Stimulated activated CD4-positive, alpha-beta T cell treated with anti-CD3 and anti-CD28 coated beads, Interleukin-15, amount 100 ng/mL, for 1 hour (primary cell): ENCODE data around the gene HMGCR.
"Not testable (repeated sequence)": the region's sequence is repeated elsewhere in the genome, so short reads cannot be mapped to it uniquely, and the experiment has no call there.

Experiments used
- DNase-seq, 2 donors: peaks; one replicate each; pipeline ENCODE4 v3.0.0-alpha.2; 2020; ENCODE audit warnings: low read depth in 1 of 2, low spot score in 1 of 2

HMGCR gene

GRCh38 chr5:75336615-75337336, at the start of gene HMGCR:
TSS of gene HMGCR (plus strand) at chr5:75337220. CDS start at chr5:75342606, 5,386 bp downstream.
- DNase-seq, result peak; percentile 91

GRCh38 chr5:75291844-75292243, 45.2 kb upstream of the HMGCR start:
- DNase-seq, result not testable (repeated sequence)

GRCh38 chr5:75300084-75300483, 36.9 kb upstream of the HMGCR start:
- no peak for DNase-seq

GRCh38 chr5:75303419-75303818, 33.6 kb upstream of the HMGCR start:
- DNase-seq, result no peak

- not testable (repeated sequence) for DNase-seq
Observed at GRCh38 chr5:75304486-75304885, 32.5 kb upstream of the HMGCR start.

- DNase-seq, result no peak
Observed at GRCh38 chr5:75306746-75307145, 30.3 kb upstream of the HMGCR start.

- DNase-seq, result no peak
Observed at GRCh38 chr5:75310212-75310611, 26.8 kb upstream of the HMGCR start.

GRCh38 chr5:75319148-75319547, 17.9 kb upstream of the HMGCR start:
- not testable (repeated sequence) for DNase-seq

GRCh38 chr5:75319638-75320037, 17.4 kb upstream of the HMGCR start:
- no peak for DNase-seq

GRCh38 chr5:75320371-75320770, 16.6 kb upstream of the HMGCR start:
- no peak for DNase-seq

GRCh38 chr5:75322066-75322465, 15.0 kb upstream of the HMGCR start:
- no peak for DNase-seq

GRCh38 chr5:75324791-75325190, 12.2 kb upstream of the HMGCR start:
- DNase-seq, result no peak

GRCh38 chr5:75325242-75325641, 11.8 kb upstream of the HMGCR start:
- DNase-seq, result no peak

- no peak for DNase-seq
Observed at GRCh38 chr5:75330404-75330803, 6.6 kb upstream of the HMGCR start.

GRCh38 chr5:75331095-75332090, 5.6 kb upstream of the HMGCR start:
- DNase-seq, result no peak

GRCh38 chr5:75333759-75334158, 3.3 kb upstream of the HMGCR start:
- DNase-seq, result not testable (repeated sequence)

GRCh38 chr5:75334413-75334812, 2.6 kb upstream of the HMGCR start:
- DNase-seq, result not testable (repeated sequence)

- no peak for DNase-seq
Observed at GRCh38 chr5:75335486-75335885, 1.5 kb upstream of the HMGCR start.

- DNase-seq, result no peak
Observed at GRCh38 chr5:75335952-75336614, 937 bp upstream of the HMGCR start.

- no peak for DNase-seq
Observed at GRCh38 chr5:75337366-75338021, 474 bp downstream of the HMGCR start.

GRCh38 chr5:75338408-75338807, 1.4 kb downstream of the HMGCR start:
- DNase-seq, result no peak
